HepG2 (cell line): ENCODE data around the gene CD300LF.

Experiments
- HMG20A ChIP-seq: IDR thresholded peaks from 2 replicates; pipeline ENCODE4 v1.6.1; 2016; ENCODE audit warnings: borderline replicate concordance
- HOXD1 ChIP-seq: sonication (generic); formaldehyde crosslinking; IDR thresholded peaks from 2 replicates; pipeline ENCODE4 v1.5.0; 2020; ENCODE audit warnings: missing genetic modification reagents
- POLR2A ChIP-seq, 2 experiments: IDR thresholded peaks; 2 replicates each; pipeline ENCODE4 v1.6.1; 2011; ENCODE audit warnings: low read depth in 2 of 2, low read length in 2 of 2, mild to moderate bottlenecking in 1 of 2, moderate library complexity in 1 of 2; ENCODE audit not compliant: insufficient read depth in 1 of 2
- ZNF850 ChIP-seq: sonication (generic); formaldehyde crosslinking; conservative IDR thresholded peaks from 2 replicates; pipeline ENCODE4 v1.9.0; 2021; ENCODE audit warnings: mild to moderate bottlenecking, missing genetic modification reagents

- TF ChIP-seq POLR2A (IDR thresholded peaks at IDR 0.05; ENCODE audit: insufficient read depth in 1 of 2, low read depth in 2 of 2, low read length in 2 of 2) (0 out of 4 replicates have a peak, but pooled peaks of 1 of the 2 experiments have one; percentile 23), HMG20A (CRISPR knock-in tag) (no peak), ZNF850 (CRISPR knock-in tag) (no peak), HOXD1 (no peak)
Observed at GRCh38 chr17:74761931-74762330, 49.2 kb upstream of the CD300LF start.
